K562 (cell line): ENCODE data around the gene AVPI1. TPM values are rescaled to one million over a fixed set of nuclear protein-coding genes. Genes with fewer than 3 reads are reported as not detected.
"Not testable (repeated sequence)": the region's sequence is repeated elsewhere in the genome, so short reads cannot be mapped to it uniquely, and the experiment has no call there.

Experiments used
- ATAC-seq: fragments of 200-7000 bp; cut with Tn5 transposase; 3 replicates; pipeline ENCODE4 v1.9.1; 2020; ENCODE audit warnings: moderate library complexity
- BruUV-seq: library from RNA; stranded (reverse); fragments of 400-500 nt; replicated peaks from 2 replicates; lab custom pipeline; 2021; lab: Mats Ljungman, UMichigan
- CTCF ChIA-PET: fragments of 300-600 bp; formaldehyde crosslinking; extraction: SDS; loops from one replicate; lab custom pipeline; 2021; ENCODE audit warnings: low intra/inter-chr PET ratio; lab: Yijun Ruan, JAX
- POLR2A ChIA-PET: fragments of 300-600, 350-650 bp; sonication (Branson Sonifier 250); formaldehyde crosslinking; extraction: SDS; loops from one replicate; lab custom pipeline; 2021; ENCODE audit warnings: antibody characterized with exemption, inconsistent platforms; lab: Yijun Ruan, JAX
- DNase-seq, 4 experiments: peaks; one replicate each; pipeline versions ENCODE4 v3.0.0 to v3.0.0-alpha.2; 2011 to 2018; ENCODE audit warnings: low spot score in 3 of 4, mixed read lengths in 3 of 4; ENCODE audit errors: extremely low read depth in 1 of 4
- FAIRE-seq: peaks from 2 replicates; lab custom pipeline; 2011; peaks lifted over from hg19 to GRCh38; lab: Jason Lieb, UNC
- H2AFZ ChIP-seq: 2 replicates; pipeline ENCODE4 v1.6.0; 2011; ENCODE audit warnings: low read depth, low read length, control low read depth, inconsistent platforms
- H3K27ac ChIP-seq: fragments of 200-600 bp; 3 replicates; pipeline ENCODE4 v1.8.0; 2011; ENCODE audit warnings: low read depth, mild to moderate bottlenecking, control low read depth, inconsistent platforms, low read length, moderate library complexity, mixed read lengths; ENCODE audit errors: extremely low read depth
- H3K27me3 ChIP-seq, 2 experiments: fragments of 300-600 bp in 1 of 2; 2 replicates in 1 of 2; 3 replicates in 1 of 2; pipeline versions ENCODE4 v1.6.0 to v1.8.0; 2011; ENCODE audit warnings: inconsistent platforms in 2 of 2, low read length in 2 of 2, mild to moderate bottlenecking in 1 of 2, mixed read lengths in 1 of 2, moderate library complexity in 1 of 2; ENCODE audit not compliant: control insufficient read depth in 2 of 2, insufficient read depth in 2 of 2
- H3K36me3 ChIP-seq: fragments of 300-600 bp; 3 replicates; pipeline ENCODE4 v1.8.0; 2011; ENCODE audit warnings: mild to moderate bottlenecking, low read length, inconsistent platforms; ENCODE audit not compliant: control insufficient read depth, insufficient read depth
- H3K4me1 ChIP-seq, 2 experiments: fragments of 200-600 bp in 1 of 2; replicated peaks in 1 of 2; 2 replicates in 1 of 2; 3 replicates in 1 of 2; pipeline versions ENCODE4 v1.5.1 to v1.8.0; 2011; ENCODE audit warnings: inconsistent platforms in 2 of 2, low read length in 2 of 2, mild to moderate bottlenecking in 1 of 2, mixed read lengths in 1 of 2, moderate library complexity in 1 of 2; ENCODE audit not compliant: control insufficient read depth in 2 of 2, insufficient read depth in 2 of 2
- H3K4me2 ChIP-seq: 2 replicates; pipeline ENCODE4 v1.6.1; 2011; ENCODE audit warnings: low read length, control low read depth, inconsistent platforms, mixed read lengths; ENCODE audit not compliant: insufficient read depth
- H3K4me3 ChIP-seq: fragments of 200-600 bp; sonication (generic), shearing (Covaris generic); 2 replicates; pipeline ENCODE4 v1.5.1; 2016; ENCODE audit warnings: control low read depth, inconsistent platforms
- H3K79me2 ChIP-seq: fragments of 200-600 bp; 3 replicates; pipeline ENCODE4 v1.8.0; 2011; ENCODE audit warnings: low read length, inconsistent platforms; ENCODE audit not compliant: control insufficient read depth, insufficient read depth
- H3K9ac ChIP-seq, 2 experiments: 2 replicates each; pipeline versions ENCODE4 v1.6.0 to v1.6.1; 2011; ENCODE audit warnings: low read depth in 2 of 2, low read length in 2 of 2, control low read depth in 1 of 2, inconsistent platforms in 1 of 2, mild to moderate bottlenecking in 1 of 2, mixed read lengths in 1 of 2; ENCODE audit not compliant: insufficient read depth in 1 of 2
- H3K9me1 ChIP-seq: one replicate; pipeline ENCODE4 v1.6.0; 2011; ENCODE audit warnings: inconsistent platforms, mild to moderate bottlenecking, low read length, moderate library complexity; ENCODE audit not compliant: control insufficient read depth, insufficient read depth
- H3K9me3 ChIP-seq: replicated peaks from 2 replicates; pipeline ENCODE4 v1.5.1; 2011; ENCODE audit warnings: low read depth, low read length, inconsistent platforms; ENCODE audit not compliant: control insufficient read depth, insufficient read depth
- H4K20me1 ChIP-seq: replicated peaks from 2 replicates; pipeline ENCODE4 v1.6.1; 2011; ENCODE audit warnings: low read length, inconsistent platforms, mixed read lengths; ENCODE audit not compliant: control insufficient read depth, insufficient read depth
- NCOA2 ChIP-seq, 2 experiments: fragments of 450-650 bp; IDR thresholded peaks; 2 replicates each; pipeline ENCODE4 v1.6.1; 2018; ENCODE audit warnings: mild to moderate bottlenecking in 2 of 2, moderate library complexity in 1 of 2; ENCODE audit not compliant: partially characterized antibody in 2 of 2
- POLR2G ChIP-seq: fragments of 200-400 bp; formaldehyde crosslinking; IDR thresholded peaks from 2 replicates; pipeline ENCODE4 v1.6.1; 2017; ENCODE audit warnings: low read depth, mild to moderate bottlenecking, antibody characterized with exemption, low read length, moderate library complexity
- SIRT6 ChIP-seq: IDR thresholded peaks from one replicate; pipeline ENCODE4 v1.6.1; 2012; ENCODE audit warnings: low read depth, mild to moderate bottlenecking, control low read depth, inconsistent platforms, low read length, moderate library complexity
- ZNF830 ChIP-seq: fragments of 250-450 bp; sonication (Bioruptor Pico); IDR thresholded peaks from 2 replicates; pipeline ENCODE4 v1.5.0; 2021; ENCODE audit warnings: mild to moderate bottlenecking
- WGBS: fragments of 100-300 bp; shearing (Covaris generic); methylation state at CpG from one replicate; pipeline ENCODE4 v1.1.6; 2016; ENCODE audit warnings: low coverage, mixed read lengths; ENCODE audit not compliant: insufficient coverage; ENCODE audit errors: missing lambda C conversion rate; 5-methylcytosine and 5-hydroxymethylcytosine counted together
- in situ Hi-C: fragments of 300-500 bp; cut with MboI; formaldehyde crosslinking; loops from 4 replicates; pipeline ENCODE4 v1.15.0; 2018; ENCODE audit warnings: inconsistent platforms, mixed read lengths
- intact Hi-C: fragments of 100-400 bp; cut with micrococcal nuclease; formaldehyde crosslinking; loops from 2 replicates; pipeline ENCODE4 v1.14.2; 2022
- polyA plus RNA-seq, 8 experiments: library from polyadenylated mRNA; depleted of rRNA in 4 of 8; stranded (reverse) in 5 of 8; unstranded in 3 of 8; fragments of >200 nt; fragmentation: Nextera tagmentation in 2 of 8; fragmentation: Illumina TruSeq in 1 of 8; extraction: Ambion mirVana in 2 of 8; extraction: Trizol in 1 of 8; gene quantifications; 2 replicates each; pipeline versions ENCODE4 v1.2.1 to v1.2.3, GENCODE V29; 2011 to 2014; ENCODE audit warnings: inconsistent platforms in 1 of 8, missing spikeins in 1 of 8
- total RNA-seq, 7 experiments: library from RNA; depleted of rRNA in 6 of 7; stranded (reverse); fragments of >200 nt in 6 of 7; fragmentation: Illumina TruSeq in 2 of 7; extraction: Trizol in 2 of 7; gene quantifications; 2 replicates each; pipeline versions ENCODE4 v1.2.1 to v1.2.3, GENCODE V29; 2011 to 2021; ENCODE audit warnings: low replicate concordance in 1 of 7
- TF ChIP-seq, protein P1 (sequence below): fragments of 250-450 bp; sonication (Bioruptor Pico); IDR thresholded peaks from 2 replicates; pipeline ENCODE4 v1.5.0; 2020; ENCODE audit warnings: mild to moderate bottlenecking, borderline replicate concordance
- TF ChIP-seq, protein P2 (sequence below): fragments of 450-650 bp; formaldehyde crosslinking; IDR thresholded peaks from 2 replicates; pipeline ENCODE4 v1.4.0; 2020; ENCODE audit warnings: mild to moderate bottlenecking, mixed read lengths
- TF ChIP-seq, protein P3 (sequence below): fragments of 450-650 bp; formaldehyde crosslinking; IDR thresholded peaks from 2 replicates; pipeline ENCODE4 v1.4.0; 2020; ENCODE audit warnings: mild to moderate bottlenecking, moderate library complexity

AVPI1 gene
- total and polyA plus RNA-seq, 9 of the 15 experiments (the other 6 are each of a cell fraction or from before 2014, with no cell fraction given) = 0.90 to 10.4 (median 7.4) TPM

DNA sequence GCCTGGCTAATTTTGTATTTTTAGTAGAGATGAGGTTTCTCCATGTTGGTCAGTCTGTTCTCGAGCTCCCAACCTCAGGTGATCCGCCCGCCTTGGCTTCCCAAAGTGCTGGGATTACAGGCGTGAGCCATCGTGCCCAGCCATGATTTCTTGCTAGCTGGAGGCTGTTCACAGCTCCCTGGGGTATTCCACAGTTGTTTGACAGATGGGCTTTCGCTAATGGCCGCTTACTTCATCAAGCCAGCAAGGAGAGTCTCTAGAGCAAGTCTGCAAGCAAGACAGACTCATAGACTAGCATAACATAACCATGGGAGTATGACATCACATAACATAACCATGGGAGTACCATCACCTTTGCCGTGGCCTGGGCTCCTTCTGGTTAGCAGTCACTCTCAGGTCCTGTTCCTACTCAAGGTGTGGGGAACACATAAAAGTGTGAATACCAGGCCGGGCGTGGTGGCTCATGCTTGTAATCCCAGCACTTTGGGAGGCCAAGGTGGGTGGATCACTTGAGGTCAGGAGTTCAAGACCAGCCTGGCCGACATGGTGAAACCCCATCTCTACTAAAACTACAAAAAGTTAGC, 11.1 kb upstream of the AVPI1 start:
- BruUV-seq, intact Hi-C loops, FAIRE-seq: not testable (repeated sequence)

DNA sequence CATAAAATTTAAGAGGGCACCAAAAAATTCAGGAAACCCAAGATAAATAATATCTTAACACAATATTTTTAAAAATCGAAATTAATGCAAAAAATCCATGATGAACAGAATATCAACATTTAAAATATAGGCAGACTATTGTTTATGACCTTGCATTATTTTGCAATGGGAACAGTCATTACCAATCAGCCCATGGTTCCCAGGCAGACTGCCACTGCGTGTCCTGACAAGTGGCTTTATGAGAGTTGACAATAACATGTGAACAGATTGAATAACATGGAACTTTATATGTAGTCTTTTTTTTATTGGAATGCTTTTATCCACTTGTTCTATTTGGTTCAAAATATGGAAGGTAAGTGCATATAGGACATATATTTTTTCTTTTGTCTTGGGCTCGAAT, 3.1 kb upstream of the AVPI1 start:
- H3K9ac ChIP-seq = no peak overlapping the region; a peak in 1 of 4 replicates
- intact Hi-C loops = no loop called here
- ChIA-PET POLR2A (no interaction called here), CTCF (no interaction called here)
- DNase-seq = no peak
- FAIRE-seq = no peak
- H3K9me1 ChIP-seq = no peaks in the 10 kb centered on the region
- H3K79me2 ChIP-seq = peaks cover 17% of the 10 kb centered on the region
- TF ChIP-seq SIRT6 = no peak
- no peak for TF ChIP-seq NCOA2 (IDR thresholded peaks at IDR 0.05; ENCODE audit: partially characterized antibody in 2 of 2)
- TF ChIP-seq, protein P1, sequence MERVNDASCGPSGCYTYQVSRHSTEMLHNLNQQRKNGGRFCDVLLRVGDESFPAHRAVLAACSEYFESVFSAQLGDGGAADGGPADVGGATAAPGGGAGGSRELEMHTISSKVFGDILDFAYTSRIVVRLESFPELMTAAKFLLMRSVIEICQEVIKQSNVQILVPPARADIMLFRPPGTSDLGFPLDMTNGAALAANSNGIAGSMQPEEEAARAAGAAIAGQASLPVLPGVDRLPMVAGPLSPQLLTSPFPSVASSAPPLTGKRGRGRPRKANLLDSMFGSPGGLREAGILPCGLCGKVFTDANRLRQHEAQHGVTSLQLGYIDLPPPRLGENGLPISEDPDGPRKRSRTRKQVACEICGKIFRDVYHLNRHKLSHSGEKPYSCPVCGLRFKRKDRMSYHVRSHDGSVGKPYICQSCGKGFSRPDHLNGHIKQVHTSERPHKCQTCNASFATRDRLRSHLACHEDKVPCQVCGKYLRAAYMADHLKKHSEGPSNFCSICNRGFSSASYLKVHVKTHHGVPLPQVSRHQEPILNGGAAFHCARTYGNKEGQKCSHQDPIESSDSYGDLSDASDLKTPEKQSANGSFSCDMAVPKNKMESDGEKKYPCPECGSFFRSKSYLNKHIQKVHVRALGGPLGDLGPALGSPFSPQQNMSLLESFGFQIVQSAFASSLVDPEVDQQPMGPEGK (CRISPR knock-in tag) = no peak
- TF ChIP-seq, protein P2, sequence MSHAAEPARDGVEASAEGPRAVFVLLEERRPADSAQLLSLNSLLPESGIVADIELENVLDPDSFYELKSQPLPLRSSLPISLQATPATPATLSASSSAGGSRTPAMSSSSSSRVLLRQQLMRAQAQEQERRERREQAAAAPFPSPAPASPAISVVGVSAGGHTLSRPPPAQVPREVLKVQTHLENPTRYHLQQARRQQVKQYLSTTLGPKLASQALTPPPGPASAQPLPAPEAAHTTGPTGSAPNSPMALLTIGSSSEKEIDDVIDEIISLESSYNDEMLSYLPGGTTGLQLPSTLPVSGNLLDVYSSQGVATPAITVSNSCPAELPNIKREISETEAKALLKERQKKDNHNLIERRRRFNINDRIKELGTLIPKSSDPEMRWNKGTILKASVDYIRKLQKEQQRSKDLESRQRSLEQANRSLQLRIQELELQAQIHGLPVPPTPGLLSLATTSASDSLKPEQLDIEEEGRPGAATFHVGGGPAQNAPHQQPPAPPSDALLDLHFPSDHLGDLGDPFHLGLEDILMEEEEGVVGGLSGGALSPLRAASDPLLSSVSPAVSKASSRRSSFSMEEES (CRISPR knock-in tag) = no peak
- TF ChIP-seq ZNF830 (CRISPR knock-in tag) = no peak
- TF ChIP-seq, protein P3, sequence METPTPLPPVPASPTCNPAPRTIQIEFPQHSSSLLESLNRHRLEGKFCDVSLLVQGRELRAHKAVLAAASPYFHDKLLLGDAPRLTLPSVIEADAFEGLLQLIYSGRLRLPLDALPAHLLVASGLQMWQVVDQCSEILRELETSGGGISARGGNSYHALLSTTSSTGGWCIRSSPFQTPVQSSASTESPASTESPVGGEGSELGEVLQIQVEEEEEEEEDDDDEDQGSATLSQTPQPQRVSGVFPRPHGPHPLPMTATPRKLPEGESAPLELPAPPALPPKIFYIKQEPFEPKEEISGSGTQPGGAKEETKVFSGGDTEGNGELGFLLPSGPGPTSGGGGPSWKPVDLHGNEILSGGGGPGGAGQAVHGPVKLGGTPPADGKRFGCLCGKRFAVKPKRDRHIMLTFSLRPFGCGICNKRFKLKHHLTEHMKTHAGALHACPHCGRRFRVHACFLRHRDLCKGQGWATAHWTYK (CRISPR knock-in tag) = no peak
- no peak for TF ChIP-seq POLR2G
- WGBS = 64% methylated on average over 3 of the region's 3 CpGs
- no peaks in the 10 kb centered on the region for H4K20me1 ChIP-seq
- peak overlapping the region; percentile 89 for H2AFZ ChIP-seq
- H3K36me3 ChIP-seq = no peaks in the 10 kb centered on the region
- H3K4me2 ChIP-seq = no peak overlapping the region
- H3K27ac ChIP-seq = peak overlapping the region; percentile 66; the same call in 2 of the 3 replicates
- no peak overlapping the region for H3K4me3 ChIP-seq
- in situ Hi-C loops = no loop called here
- no TSS peak for BruUV-seq
- H3K9me3 ChIP-seq = no peaks in the 10 kb centered on the region
- H3K27me3 ChIP-seq = no peaks in the 10 kb centered on the region
- ATAC-seq = no peak
- H3K4me1 ChIP-seq = peaks cover 28 to 38% of the 10 kb centered on the region in 2 experiments; a peak in 4 of 5 replicates

More for the DNA sequence above, 11.1 kb upstream of the AVPI1 start:
- ATAC-seq, H3K27me3 ChIP-seq, H3K36me3 ChIP-seq, H3K27ac ChIP-seq, H2AFZ ChIP-seq, H3K4me1 ChIP-seq, H4K20me1 ChIP-seq, CTCF ChIA-PET, H3K9ac ChIP-seq, H3K79me2 ChIP-seq, H3K4me3 ChIP-seq, H3K9me1 ChIP-seq, in situ Hi-C loops, H3K4me2 ChIP-seq, H3K9me3 ChIP-seq, DNase-seq: not testable (repeated sequence)
- POLR2A ChIA-PET = interaction anchor here (1.6 to 1.9 kb wide), 2 partner anchors 9 to 14 kb away, joined by 5 read pairs; no protein-coding TSS in a partner anchor
- WGBS = 62% methylated on average over 10 of the region's 11 CpGs
